Measurements from ENCODE around the gene MINDY1.

Gene MINDY1

GRCh38 chr1:151048645-151049032, 41.9 kb upstream of the MINDY1 start:
- peak; percentile 33 for TF ChIP-seq CTCF (conservative IDR thresholded peaks at IDR 0.05)
- H3K27ac ChIP-seq, result peak overlapping the region; percentile 98

- peak overlapping the region; percentile 98 for H3K27ac ChIP-seq
- TF ChIP-seq CTCF (conservative IDR thresholded peaks at IDR 0.05), result peak; percentile 72
Measured at GRCh38 chr1:151047925-151048644, 41.4 kb upstream of the MINDY1 start.

- no peak for TF ChIP-seq CTCF (conservative IDR thresholded peaks at IDR 0.05)
- peak within 1 kb of the TSS; percentile 98 for H3K27ac ChIP-seq
Measured at GRCh38 chr1:151047591-151047924, 40.9 kb upstream of the MINDY1 start, which contains the start of gene C1orf56. TSS of gene C1orf56 (plus strand) at chr1:151047751. CDS start at chr1:151047848, 97 bp downstream.

GRCh38 chr1:151043163-151043562, 36.5 kb upstream of the MINDY1 start:
- no peak overlapping the region for H3K27ac ChIP-seq
- no peak for TF ChIP-seq CTCF (conservative IDR thresholded peaks at IDR 0.05)

- H3K27ac ChIP-seq, result no peak overlapping the region
- TF ChIP-seq CTCF (conservative IDR thresholded peaks at IDR 0.05), result no peak
Measured at GRCh38 chr1:151039521-151039920, 32.8 kb upstream of the MINDY1 start.

GRCh38 chr1:151037032-151037431, 30.3 kb upstream of the MINDY1 start:
- no peak for TF ChIP-seq CTCF (conservative IDR thresholded peaks at IDR 0.05)
- H3K27ac ChIP-seq, result no peak overlapping the region

- no peak within 1 kb of the TSS for H3K27ac ChIP-seq
- no peak for TF ChIP-seq CTCF (conservative IDR thresholded peaks at IDR 0.05)
Measured at GRCh38 chr1:151036356-151036755, 29.7 kb upstream of the MINDY1 start, which contains the start of gene BNIPL. TSS of gene BNIPL (plus strand) at chr1:151036586. CDS start at chr1:151036726, 140 bp downstream.
